Nephron progenitor cell (in vitro differentiated cells): ENCODE measurements around the gene NIT2.

ENCODE experiments used
- DNase-seq: peaks from one replicate; pipeline ENCODE4 v3.0.0; 2021
- H3K27ac Mint-ChIP-seq: 2 replicates; pipeline ENCODE4 v1.8.0; 2021; ENCODE audit warnings: mild to moderate bottlenecking, moderate library complexity, mixed read lengths
- H3K27me3 Mint-ChIP-seq: 2 replicates; pipeline ENCODE4 v1.8.0; 2021; ENCODE audit warnings: mild to moderate bottlenecking, low read depth, mixed read lengths; ENCODE audit not compliant: poor library complexity
- H3K36me3 Mint-ChIP-seq: 2 replicates; pipeline ENCODE4 v1.8.0; 2021; ENCODE audit warnings: low read depth, mixed read lengths
- H3K4me1 Mint-ChIP-seq: 2 replicates; pipeline ENCODE4 v1.8.0; 2021; ENCODE audit warnings: mixed read lengths
- H3K4me3 Mint-ChIP-seq: 2 replicates; pipeline ENCODE4 v1.8.0; 2021; ENCODE audit warnings: mild to moderate bottlenecking, moderate library complexity, mixed read lengths
- H3K9me3 Mint-ChIP-seq: 2 replicates; pipeline ENCODE4 v1.8.0; 2021; ENCODE audit warnings: mild to moderate bottlenecking, moderate library complexity, mixed read lengths
- CTCF ChIP-seq: fragments of 200-600 bp; sonication (generic); IDR thresholded peaks from 2 replicates; pipeline ENCODE4 v1.5.0; 2021; ENCODE audit warnings: antibody characterized with exemption

NIT2 gene

GRCh38 chr3:100389025-100389424 lies 54.5 kb downstream of the NIT2 start:
- DNase-seq, result no peak
- peaks cover 23% of the 10 kb centered on the region for H3K9me3 Mint-ChIP-seq
- TF ChIP-seq CTCF, result no peak
- peaks cover 2% of the 10 kb centered on the region for H3K27me3 Mint-ChIP-seq
- no peaks in the 10 kb centered on the region for H3K4me1 Mint-ChIP-seq
- H3K36me3 Mint-ChIP-seq, result peaks cover 53% of the 10 kb centered on the region
- H3K27ac Mint-ChIP-seq, result no peak overlapping the region
- no peak overlapping the region for H3K4me3 Mint-ChIP-seq

- no peak for TF ChIP-seq CTCF
- DNase-seq, result no peak
- no peak overlapping the region for H3K4me3 Mint-ChIP-seq
- H3K27me3 Mint-ChIP-seq, result no peaks in the 10 kb centered on the region
- peaks cover 20% of the 10 kb centered on the region for H3K4me1 Mint-ChIP-seq
- H3K36me3 Mint-ChIP-seq, result peaks cover 47% of the 10 kb centered on the region
- H3K27ac Mint-ChIP-seq, result no peak overlapping the region
- no peaks in the 10 kb centered on the region for H3K9me3 Mint-ChIP-seq
Measured at GRCh38 chr3:100395679-100396431, 61.3 kb downstream of the NIT2 start.

DNA sequence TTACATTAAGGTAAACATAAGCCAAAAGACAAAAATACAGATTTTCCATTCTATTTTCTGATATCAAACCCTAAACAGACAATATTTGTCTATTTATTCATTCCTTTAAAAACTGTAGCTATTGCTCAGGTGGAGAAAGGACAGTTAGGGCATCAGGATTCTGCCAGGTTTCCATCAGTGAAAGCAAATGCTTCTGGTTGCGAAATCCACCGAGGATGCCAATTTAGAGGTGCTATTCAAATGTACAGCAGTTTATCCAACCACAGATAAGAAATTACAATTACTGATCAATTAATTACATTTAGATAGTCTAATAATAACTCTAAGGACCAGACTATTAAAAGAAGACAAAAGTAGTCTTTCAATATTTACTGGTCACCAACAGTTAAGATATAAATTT lies 62.4 kb downstream of the NIT2 start:
- H3K27me3 Mint-ChIP-seq, result no peaks in the 10 kb centered on the region
- no peak overlapping the region for H3K4me3 Mint-ChIP-seq
- no peak for TF ChIP-seq CTCF
- no peaks in the 10 kb centered on the region for H3K9me3 Mint-ChIP-seq
- DNase-seq, result no peak
- H3K4me1 Mint-ChIP-seq, result peaks cover 26% of the 10 kb centered on the region
- H3K36me3 Mint-ChIP-seq, result peaks cover 44% of the 10 kb centered on the region
- no peak overlapping the region for H3K27ac Mint-ChIP-seq

GRCh38 chr3:100399341-100400071 lies 64.9 kb downstream of the NIT2 start:
- H3K36me3 Mint-ChIP-seq, result peaks cover 32% of the 10 kb centered on the region
- H3K4me1 Mint-ChIP-seq, result peaks cover 44% of the 10 kb centered on the region
- peaks cover 3% of the 10 kb centered on the region for H3K9me3 Mint-ChIP-seq

GRCh38 chr3:100400419-100400779 lies 65.8 kb downstream of the NIT2 start:
- Mint-ChIP-seq H3K9me3 (peaks cover 12% of the 10 kb centered on the region), H3K4me3 (peak overlapping the region; percentile 92), H3K27me3 (no peaks in the 10 kb centered on the region), H3K4me1 (peaks cover 50% of the 10 kb centered on the region), H3K36me3 (peaks cover 37% of the 10 kb centered on the region), H3K27ac (peak overlapping the region; percentile 68)
- DNase-seq, result no peak
- no peak for TF ChIP-seq CTCF

More at GRCh38 chr3:100399341-100400071, 64.9 kb downstream of the NIT2 start:
- Mint-ChIP-seq H3K27me3 (no peaks in the 10 kb centered on the region), H3K27ac (peak overlapping the region; percentile 39), H3K4me3 (peak overlapping the region; percentile 92)
- peak; percentile 7 for DNase-seq
- TF ChIP-seq CTCF, result no peak
